ENCODE results near the gene NRXN3.

The NRXN3 gene

GRCh38 chr14:79040790-79041189 is 870.6 kb downstream of the NRXN3 start:
- Histone ChIP-seq H3K9me3 (ENCODE audit: control extremely low read depth in 1 of 5, control insufficient read depth in 4 of 5, insufficient read depth in 2 of 5, low read depth in 1 of 5, low read length in 4 of 5) (peaks cover 0 to 5% (median 3%) of the 10 kb centered on the region in 5 experiments), H3K4me1 (ENCODE audit: control extremely low read depth in 1 of 4, control insufficient read depth in 4 of 4, insufficient read depth in 4 of 4, low read length in 3 of 4) (peaks cover 0 to 19% (median 5%) of the 10 kb centered on the region in 4 experiments), H3K36me3 (ENCODE audit: control insufficient read depth in 4 of 4, insufficient read depth in 4 of 4, low read length in 3 of 4) (no peaks in the 10 kb centered on the region), H3K4me3 (ENCODE audit: control insufficient read depth in 1 of 7, extremely low read depth in 1 of 7, insufficient read depth in 4 of 7, low read depth in 2 of 7, low read length in 6 of 7) (no peak overlapping the region), H3K27me3 (replicated peaks in 2 of 5; ENCODE audit: control insufficient read depth in 4 of 5, insufficient read depth in 5 of 5, low read length in 4 of 5) (no peaks in the 10 kb centered on the region), H3K27ac (ENCODE audit: insufficient read depth in 1 of 2, low read depth in 1 of 2, low read length in 2 of 2, poor library complexity in 1 of 2, severe bottlenecking in 2 of 2) (no peak overlapping the region)
- WGBS (ENCODE audit: insufficient coverage) = 100% methylated on average over 1 of the region's 1 CpG
- peak in 1 of 3 donors; percentile 17 for DNase-seq
- CTCF ChIA-PET = no interaction called here
- POLR2A ChIA-PET = no interaction called here

GRCh38 chr14:79043194-79043889 is 873.2 kb downstream of the NRXN3 start:
- WGBS (ENCODE audit: insufficient coverage) = 100% methylated on average over 5 of the region's 7 CpGs
- POLR2A ChIA-PET = no interaction called here

GRCh38 chr14:79044894-79045624 is 874.9 kb downstream of the NRXN3 start:
- Histone ChIP-seq H3K9me3 (ENCODE audit: control extremely low read depth in 1 of 5, control insufficient read depth in 4 of 5, insufficient read depth in 2 of 5, low read depth in 1 of 5, low read length in 4 of 5) (peaks cover 0 to 5% (median 3%) of the 10 kb centered on the region in 5 experiments), H3K27me3 (replicated peaks in 2 of 5; ENCODE audit: control insufficient read depth in 4 of 5, insufficient read depth in 5 of 5, low read length in 4 of 5) (no peaks in the 10 kb centered on the region), H3K4me1 (ENCODE audit: control extremely low read depth in 1 of 4, control insufficient read depth in 4 of 4, insufficient read depth in 4 of 4, low read length in 3 of 4) (no peaks in the 10 kb centered on the region), H3K4me3 (ENCODE audit: control insufficient read depth in 1 of 7, extremely low read depth in 1 of 7, insufficient read depth in 4 of 7, low read depth in 2 of 7, low read length in 6 of 7) (no peak overlapping the region), H3K27ac (ENCODE audit: insufficient read depth in 1 of 2, low read depth in 1 of 2, low read length in 2 of 2, poor library complexity in 1 of 2, severe bottlenecking in 2 of 2) (no peak overlapping the region), H3K36me3 (ENCODE audit: control insufficient read depth in 4 of 4, insufficient read depth in 4 of 4, low read length in 3 of 4) (no peaks in the 10 kb centered on the region)
- DNase-seq = no peak
- WGBS (ENCODE audit: insufficient coverage) = 83% methylated on average over 5 of the region's 8 CpGs
- POLR2A ChIA-PET = interaction anchor here (0.6 kb wide), 1 partner anchor 1945 kb away, joined by 3 read pairs; no protein-coding TSS in a partner anchor
- CTCF ChIA-PET = interaction anchor here (0.6 kb wide), 1 partner anchor 1107 kb away, joined by 4 read pairs; no protein-coding TSS in a partner anchor

More at GRCh38 chr14:79043194-79043889, 873.2 kb downstream of the NRXN3 start:
- H3K4me3 ChIP-seq (ENCODE audit: control insufficient read depth in 1 of 7, extremely low read depth in 1 of 7, insufficient read depth in 4 of 7, low read depth in 2 of 7, low read length in 6 of 7) = no peak overlapping the region
- no peak for DNase-seq
- no peaks in the 10 kb centered on the region for H3K27me3 ChIP-seq (replicated peaks in 2 of 5; ENCODE audit: control insufficient read depth in 4 of 5, insufficient read depth in 5 of 5, low read length in 4 of 5)
- no peaks in the 10 kb centered on the region for H3K36me3 ChIP-seq (ENCODE audit: control insufficient read depth in 4 of 4, insufficient read depth in 4 of 4, low read length in 3 of 4)
- no peak overlapping the region for H3K27ac ChIP-seq (ENCODE audit: insufficient read depth in 1 of 2, low read depth in 1 of 2, low read length in 2 of 2, poor library complexity in 1 of 2, severe bottlenecking in 2 of 2)
- H3K9me3 ChIP-seq (ENCODE audit: control extremely low read depth in 1 of 5, control insufficient read depth in 4 of 5, insufficient read depth in 2 of 5, low read depth in 1 of 5, low read length in 4 of 5) = peaks cover 0 to 5% (median 3%) of the 10 kb centered on the region in 5 experiments
- no peaks in the 10 kb centered on the region for H3K4me1 ChIP-seq (ENCODE audit: control extremely low read depth in 1 of 4, control insufficient read depth in 4 of 4, insufficient read depth in 4 of 4, low read length in 3 of 4)
- CTCF ChIA-PET = no interaction called here

GRCh38 chr14:79050787-79051727 is 880.9 kb downstream of the NRXN3 start:
- Histone ChIP-seq H3K9me3 (ENCODE audit: control extremely low read depth in 1 of 5, control insufficient read depth in 4 of 5, insufficient read depth in 2 of 5, low read depth in 1 of 5, low read length in 4 of 5) (no peaks in the 10 kb centered on the region), H3K27ac (ENCODE audit: insufficient read depth in 1 of 2, low read depth in 1 of 2, low read length in 2 of 2, poor library complexity in 1 of 2, severe bottlenecking in 2 of 2) (no peak overlapping the region), H3K36me3 (ENCODE audit: control insufficient read depth in 4 of 4, insufficient read depth in 4 of 4, low read length in 3 of 4) (no peaks in the 10 kb centered on the region), H3K4me3 (ENCODE audit: control insufficient read depth in 1 of 7, extremely low read depth in 1 of 7, insufficient read depth in 4 of 7, low read depth in 2 of 7, low read length in 6 of 7) (no peak overlapping the region), H3K27me3 (replicated peaks in 2 of 5; ENCODE audit: control insufficient read depth in 4 of 5, insufficient read depth in 5 of 5, low read length in 4 of 5) (no peaks in the 10 kb centered on the region), H3K4me1 (ENCODE audit: control extremely low read depth in 1 of 4, control insufficient read depth in 4 of 4, insufficient read depth in 4 of 4, low read length in 3 of 4) (peaks cover 0 to 10% (median 0%) of the 10 kb centered on the region in 4 experiments)
- ChIA-PET POLR2A (no interaction called here), CTCF (no interaction called here)
- 75% methylated on average over 4 of the region's 6 CpGs for WGBS (ENCODE audit: insufficient coverage)
- peak in 2 of 3 donors; percentile 25 to 45 for DNase-seq

- Histone ChIP-seq H3K4me1 (ENCODE audit: control extremely low read depth in 1 of 4, control insufficient read depth in 4 of 4, insufficient read depth in 4 of 4, low read length in 3 of 4) (peaks cover 0 to 10% (median 0%) of the 10 kb centered on the region in 4 experiments), H3K27ac (ENCODE audit: insufficient read depth in 1 of 2, low read depth in 1 of 2, low read length in 2 of 2, poor library complexity in 1 of 2, severe bottlenecking in 2 of 2) (no peak overlapping the region), H3K27me3 (replicated peaks in 2 of 5; ENCODE audit: control insufficient read depth in 4 of 5, insufficient read depth in 5 of 5, low read length in 4 of 5) (no peaks in the 10 kb centered on the region), H3K4me3 (ENCODE audit: control insufficient read depth in 1 of 7, extremely low read depth in 1 of 7, insufficient read depth in 4 of 7, low read depth in 2 of 7, low read length in 6 of 7) (no peak overlapping the region), H3K9me3 (ENCODE audit: control extremely low read depth in 1 of 5, control insufficient read depth in 4 of 5, insufficient read depth in 2 of 5, low read depth in 1 of 5, low read length in 4 of 5) (no peaks in the 10 kb centered on the region), H3K36me3 (ENCODE audit: control insufficient read depth in 4 of 4, insufficient read depth in 4 of 4, low read length in 3 of 4) (no peaks in the 10 kb centered on the region)
- WGBS (ENCODE audit: insufficient coverage) = 97% methylated on average over 3 of the region's 4 CpGs
- no peak for DNase-seq
- ChIA-PET CTCF (no interaction called here), POLR2A (no interaction called here)
Measured at GRCh38 chr14:79051742-79052141, 881.6 kb downstream of the NRXN3 start.

- WGBS (ENCODE audit: insufficient coverage) = no CpG with 5 or more reads among the region's 1 CpG
- Histone ChIP-seq H3K4me1 (ENCODE audit: control extremely low read depth in 1 of 4, control insufficient read depth in 4 of 4, insufficient read depth in 4 of 4, low read length in 3 of 4) (no peaks in the 10 kb centered on the region), H3K36me3 (ENCODE audit: control insufficient read depth in 4 of 4, insufficient read depth in 4 of 4, low read length in 3 of 4) (no peaks in the 10 kb centered on the region), H3K9me3 (ENCODE audit: control extremely low read depth in 1 of 5, control insufficient read depth in 4 of 5, insufficient read depth in 2 of 5, low read depth in 1 of 5, low read length in 4 of 5) (peaks cover 0 to 2% (median 0%) of the 10 kb centered on the region in 5 experiments), H3K27ac (ENCODE audit: insufficient read depth in 1 of 2, low read depth in 1 of 2, low read length in 2 of 2, poor library complexity in 1 of 2, severe bottlenecking in 2 of 2) (no peak overlapping the region), H3K4me3 (ENCODE audit: control insufficient read depth in 1 of 7, extremely low read depth in 1 of 7, insufficient read depth in 4 of 7, low read depth in 2 of 7, low read length in 6 of 7) (no peak overlapping the region), H3K27me3 (replicated peaks in 2 of 5; ENCODE audit: control insufficient read depth in 4 of 5, insufficient read depth in 5 of 5, low read length in 4 of 5) (no peaks in the 10 kb centered on the region)
- DNase-seq = no peak
- ChIA-PET POLR2A (no interaction called here), CTCF (no interaction called here)
Measured at GRCh38 chr14:79056879-79057278, 886.7 kb downstream of the NRXN3 start.

All from common myeloid progenitor, CD34-positive (primary cell).